HepG2 (cell line): ENCODE results near the gene SMAD6. TPM values are rescaled to one million over a fixed set of nuclear protein-coding genes. Genes with fewer than 3 reads are reported as not detected.
A peak's percentile ranks its signal among the peaks of the same experiment; 100 is the strongest.

Experiments used
- KAT2B ChIP-seq: fragments of 150-350 bp; IDR thresholded peaks from 2 replicates; pipeline ENCODE4 v1.6.1; 2014; ENCODE audit warnings: low read depth, low read length, borderline replicate concordance
- NR2F1 ChIP-seq, 2 experiments: fragments of 450-650 bp in 1 of 2; formaldehyde crosslinking in 1 of 2; IDR thresholded peaks; 2 replicates each; pipeline versions ENCODE4 v1.5.0 to v1.6.1; 2016 to 2020; ENCODE audit warnings: mild to moderate bottlenecking in 1 of 2, missing compliant biosample characterization in 1 of 2, missing genetic modification reagents in 1 of 2, moderate library complexity in 1 of 2
- PATZ1 ChIP-seq: sonication (generic); formaldehyde crosslinking; IDR thresholded peaks from 2 replicates; pipeline ENCODE4 v1.4.0; 2020; ENCODE audit warnings: missing genetic modification reagents
- SMAD1 ChIP-seq: sonication (generic); formaldehyde crosslinking; IDR thresholded peaks from 2 replicates; pipeline ENCODE4 v1.4.0; 2020; ENCODE audit warnings: missing genetic modification reagents, low read depth, mild to moderate bottlenecking, borderline replicate concordance
- ZZZ3 ChIP-seq: sonication (generic); formaldehyde crosslinking; IDR thresholded peaks from 2 replicates; pipeline ENCODE4 v1.4.0; 2020; ENCODE audit warnings: missing genetic modification reagents, mild to moderate bottlenecking, borderline replicate concordance
- polyA plus RNA-seq, 8 experiments: library from polyadenylated mRNA; depleted of rRNA in 3 of 8; stranded (reverse) in 7 of 8; unstranded in 1 of 8; fragments of >200 nt; fragmentation: Illumina TruSeq in 4 of 8; extraction: Trizol in 4 of 8; gene quantifications; 2 replicates each; pipeline versions ENCODE4 v1.2.1 to v1.2.3, GENCODE V29; 2011 to 2016; ENCODE audit warnings: low read depth in 4 of 8, missing spikeins in 1 of 8, mixed read lengths in 1 of 8; ENCODE audit not compliant: insufficient read depth in 1 of 8
- total RNA-seq, 5 experiments: library from RNA; depleted of rRNA; stranded (reverse); fragments of >200 nt; fragmentation: Illumina TruSeq; extraction: Trizol; gene quantifications; 2 replicates each; pipeline ENCODE4 v1.2.3, GENCODE V29; 2016; ENCODE audit warnings: low read depth in 1 of 5
- TF ChIP-seq, protein P1 (sequence below): sonication (generic); formaldehyde crosslinking; IDR thresholded peaks from 2 replicates; pipeline ENCODE4 v1.4.0; 2020; ENCODE audit warnings: missing genetic modification reagents, borderline replicate concordance
- TF ChIP-seq, protein P2 (sequence below): sonication (generic); formaldehyde crosslinking; IDR thresholded peaks from 2 replicates; pipeline ENCODE4 v1.9.0; 2021; ENCODE audit warnings: mild to moderate bottlenecking, missing genetic modification reagents
- TF ChIP-seq, protein P3 (sequence below): sonication (generic); formaldehyde crosslinking; IDR thresholded peaks from 2 replicates; pipeline ENCODE4 v1.4.0; 2020; ENCODE audit warnings: low read depth, mild to moderate bottlenecking, missing genetic modification reagents
- TF ChIP-seq, protein P4 (sequence below): sonication (generic); formaldehyde crosslinking; conservative IDR thresholded peaks from 2 replicates; pipeline ENCODE4 v1.5.0; 2020; ENCODE audit warnings: missing genetic modification reagents

The SMAD6 gene
- total and polyA plus RNA-seq, 2 of the 13 experiments (the other 11 are each of a cell fraction or from before 2014, with no cell fraction given), result 3.3 to 4.4 TPM

GRCh38 chr15:66702035-66702786 lies at the start of gene SMAD6 (continued):
- peak in 1 of 2 experiments; percentile 19; a peak in 1 of 4 replicates for TF ChIP-seq NR2F1 (CRISPR knock-in tag; IDR thresholded peaks at IDR 0.05)
- TF ChIP-seq, protein P1, sequence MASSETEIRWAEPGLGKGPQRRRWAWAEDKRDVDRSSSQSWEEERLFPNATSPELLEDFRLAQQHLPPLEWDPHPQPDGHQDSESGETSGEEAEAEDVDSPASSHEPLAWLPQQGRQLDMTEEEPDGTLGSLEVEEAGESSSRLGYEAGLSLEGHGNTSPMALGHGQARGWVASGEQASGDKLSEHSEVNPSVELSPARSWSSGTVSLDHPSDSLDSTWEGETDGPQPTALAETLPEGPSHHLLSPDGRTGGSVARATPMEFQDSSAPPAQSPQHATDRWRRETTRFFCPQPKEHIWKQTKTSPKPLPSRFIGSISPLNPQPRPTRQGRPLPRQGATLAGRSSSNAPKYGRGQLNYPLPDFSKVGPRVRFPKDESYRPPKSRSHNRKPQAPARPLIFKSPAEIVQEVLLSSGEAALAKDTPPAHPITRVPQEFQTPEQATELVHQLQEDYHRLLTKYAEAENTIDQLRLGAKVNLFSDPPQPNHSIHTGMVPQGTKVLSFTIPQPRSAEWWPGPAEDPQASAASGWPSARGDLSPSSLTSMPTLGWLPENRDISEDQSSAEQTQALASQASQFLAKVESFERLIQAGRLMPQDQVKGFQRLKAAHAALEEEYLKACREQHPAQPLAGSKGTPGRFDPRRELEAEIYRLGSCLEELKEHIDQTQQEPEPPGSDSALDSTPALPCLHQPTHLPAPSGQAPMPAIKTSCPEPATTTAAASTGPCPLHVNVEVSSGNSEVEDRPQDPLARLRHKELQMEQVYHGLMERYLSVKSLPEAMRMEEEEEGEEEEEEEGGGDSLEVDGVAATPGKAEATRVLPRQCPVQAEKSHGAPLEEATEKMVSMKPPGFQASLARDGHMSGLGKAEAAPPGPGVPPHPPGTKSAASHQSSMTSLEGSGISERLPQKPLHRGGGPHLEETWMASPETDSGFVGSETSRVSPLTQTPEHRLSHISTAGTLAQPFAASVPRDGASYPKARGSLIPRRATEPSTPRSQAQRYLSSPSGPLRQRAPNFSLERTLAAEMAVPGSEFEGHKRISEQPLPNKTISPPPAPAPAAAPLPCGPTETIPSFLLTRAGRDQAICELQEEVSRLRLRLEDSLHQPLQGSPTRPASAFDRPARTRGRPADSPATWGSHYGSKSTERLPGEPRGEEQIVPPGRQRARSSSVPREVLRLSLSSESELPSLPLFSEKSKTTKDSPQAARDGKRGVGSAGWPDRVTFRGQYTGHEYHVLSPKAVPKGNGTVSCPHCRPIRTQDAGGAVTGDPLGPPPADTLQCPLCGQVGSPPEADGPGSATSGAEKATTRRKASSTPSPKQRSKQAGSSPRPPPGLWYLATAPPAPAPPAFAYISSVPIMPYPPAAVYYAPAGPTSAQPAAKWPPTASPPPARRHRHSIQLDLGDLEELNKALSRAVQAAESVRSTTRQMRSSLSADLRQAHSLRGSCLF, result no peak
- no peak for TF ChIP-seq KAT2B
- TF ChIP-seq, protein P2, sequence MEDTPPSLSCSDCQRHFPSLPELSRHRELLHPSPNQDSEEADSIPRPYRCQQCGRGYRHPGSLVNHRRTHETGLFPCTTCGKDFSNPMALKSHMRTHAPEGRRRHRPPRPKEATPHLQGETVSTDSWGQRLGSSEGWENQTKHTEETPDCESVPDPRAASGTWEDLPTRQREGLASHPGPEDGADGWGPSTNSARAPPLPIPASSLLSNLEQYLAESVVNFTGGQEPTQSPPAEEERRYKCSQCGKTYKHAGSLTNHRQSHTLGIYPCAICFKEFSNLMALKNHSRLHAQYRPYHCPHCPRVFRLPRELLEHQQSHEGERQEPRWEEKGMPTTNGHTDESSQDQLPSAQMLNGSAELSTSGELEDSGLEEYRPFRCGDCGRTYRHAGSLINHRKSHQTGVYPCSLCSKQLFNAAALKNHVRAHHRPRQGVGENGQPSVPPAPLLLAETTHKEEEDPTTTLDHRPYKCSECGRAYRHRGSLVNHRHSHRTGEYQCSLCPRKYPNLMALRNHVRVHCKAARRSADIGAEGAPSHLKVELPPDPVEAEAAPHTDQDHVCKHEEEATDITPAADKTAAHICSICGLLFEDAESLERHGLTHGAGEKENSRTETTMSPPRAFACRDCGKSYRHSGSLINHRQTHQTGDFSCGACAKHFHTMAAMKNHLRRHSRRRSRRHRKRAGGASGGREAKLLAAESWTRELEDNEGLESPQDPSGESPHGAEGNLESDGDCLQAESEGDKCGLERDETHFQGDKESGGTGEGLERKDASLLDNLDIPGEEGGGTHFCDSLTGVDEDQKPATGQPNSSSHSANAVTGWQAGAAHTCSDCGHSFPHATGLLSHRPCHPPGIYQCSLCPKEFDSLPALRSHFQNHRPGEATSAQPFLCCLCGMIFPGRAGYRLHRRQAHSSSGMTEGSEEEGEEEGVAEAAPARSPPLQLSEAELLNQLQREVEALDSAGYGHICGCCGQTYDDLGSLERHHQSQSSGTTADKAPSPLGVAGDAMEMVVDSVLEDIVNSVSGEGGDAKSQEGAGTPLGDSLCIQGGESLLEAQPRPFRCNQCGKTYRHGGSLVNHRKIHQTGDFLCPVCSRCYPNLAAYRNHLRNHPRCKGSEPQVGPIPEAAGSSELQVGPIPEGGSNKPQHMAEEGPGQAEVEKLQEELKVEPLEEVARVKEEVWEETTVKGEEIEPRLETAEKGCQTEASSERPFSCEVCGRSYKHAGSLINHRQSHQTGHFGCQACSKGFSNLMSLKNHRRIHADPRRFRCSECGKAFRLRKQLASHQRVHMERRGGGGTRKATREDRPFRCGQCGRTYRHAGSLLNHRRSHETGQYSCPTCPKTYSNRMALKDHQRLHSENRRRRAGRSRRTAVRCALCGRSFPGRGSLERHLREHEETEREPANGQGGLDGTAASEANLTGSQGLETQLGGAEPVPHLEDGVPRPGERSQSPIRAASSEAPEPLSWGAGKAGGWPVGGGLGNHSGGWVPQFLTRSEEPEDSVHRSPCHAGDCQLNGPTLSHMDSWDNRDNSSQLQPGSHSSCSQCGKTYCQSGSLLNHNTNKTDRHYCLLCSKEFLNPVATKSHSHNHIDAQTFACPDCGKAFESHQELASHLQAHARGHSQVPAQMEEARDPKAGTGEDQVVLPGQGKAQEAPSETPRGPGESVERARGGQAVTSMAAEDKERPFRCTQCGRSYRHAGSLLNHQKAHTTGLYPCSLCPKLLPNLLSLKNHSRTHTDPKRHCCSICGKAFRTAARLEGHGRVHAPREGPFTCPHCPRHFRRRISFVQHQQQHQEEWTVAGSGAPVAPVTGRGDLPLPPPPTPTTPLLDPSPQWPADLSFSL (CRISPR knock-in tag), result no peak
- TF ChIP-seq, protein P3, sequence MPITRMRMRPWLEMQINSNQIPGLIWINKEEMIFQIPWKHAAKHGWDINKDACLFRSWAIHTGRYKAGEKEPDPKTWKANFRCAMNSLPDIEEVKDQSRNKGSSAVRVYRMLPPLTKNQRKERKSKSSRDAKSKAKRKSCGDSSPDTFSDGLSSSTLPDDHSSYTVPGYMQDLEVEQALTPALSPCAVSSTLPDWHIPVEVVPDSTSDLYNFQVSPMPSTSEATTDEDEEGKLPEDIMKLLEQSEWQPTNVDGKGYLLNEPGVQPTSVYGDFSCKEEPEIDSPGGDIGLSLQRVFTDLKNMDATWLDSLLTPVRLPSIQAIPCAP (CRISPR knock-in tag), result no peak
- TF ChIP-seq PATZ1 (CRISPR knock-in tag), result peak; percentile 83; the same call in 1 of the 2 replicates
- no peak for TF ChIP-seq ZZZ3 (CRISPR knock-in tag)
- TF ChIP-seq, protein P4, sequence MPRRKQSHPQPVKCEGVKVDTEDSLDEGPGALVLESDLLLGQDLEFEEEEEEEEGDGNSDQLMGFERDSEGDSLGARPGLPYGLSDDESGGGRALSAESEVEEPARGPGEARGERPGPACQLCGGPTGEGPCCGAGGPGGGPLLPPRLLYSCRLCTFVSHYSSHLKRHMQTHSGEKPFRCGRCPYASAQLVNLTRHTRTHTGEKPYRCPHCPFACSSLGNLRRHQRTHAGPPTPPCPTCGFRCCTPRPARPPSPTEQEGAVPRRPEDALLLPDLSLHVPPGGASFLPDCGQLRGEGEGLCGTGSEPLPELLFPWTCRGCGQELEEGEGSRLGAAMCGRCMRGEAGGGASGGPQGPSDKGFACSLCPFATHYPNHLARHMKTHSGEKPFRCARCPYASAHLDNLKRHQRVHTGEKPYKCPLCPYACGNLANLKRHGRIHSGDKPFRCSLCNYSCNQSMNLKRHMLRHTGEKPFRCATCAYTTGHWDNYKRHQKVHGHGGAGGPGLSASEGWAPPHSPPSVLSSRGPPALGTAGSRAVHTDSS, result no peak
- no peak for TF ChIP-seq SMAD1 (CRISPR knock-in tag)
